Gastroesophageal sphincter (tissue), 3 donors: ENCODE measurements around the gene SLC35F1.

Experiments used
- CTCF ChIP-seq, 4 experiments: fragments of 200-600 bp in 2 of 4; fragments of 450-650 bp in 2 of 4; sonication (generic) in 1 of 4; IDR thresholded peaks; one replicate each; pipeline ENCODE4 v1.5.1; 2017 to 2019; ENCODE audit warnings: antibody characterized with exemption in 4 of 4, mild to moderate bottlenecking in 2 of 4, moderate library complexity in 2 of 4
- EP300 ChIP-seq: sonication (generic); formaldehyde crosslinking; IDR thresholded peaks from one replicate; pipeline ENCODE4 v1.6.1; 2017; ENCODE audit warnings: antibody characterized with exemption, mild to moderate bottlenecking
- POLR2A ChIP-seq, 2 donors: fragments of 450-650 bp; IDR thresholded peaks; one replicate each; pipeline ENCODE4 v1.6.1; 2017; ENCODE audit warnings: antibody characterized with exemption in 2 of 2, mild to moderate bottlenecking in 2 of 2, moderate library complexity in 1 of 2
- POLR2AphosphoS5 ChIP-seq: sonication (generic); formaldehyde crosslinking; IDR thresholded peaks from one replicate; pipeline ENCODE4 v1.6.1; 2017; ENCODE audit warnings: antibody characterized with exemption

GRCh38 chr6:118141211-118141610 lies 234.1 kb downstream of the SLC35F1 start:
- TF ChIP-seq CTCF (IDR thresholded peaks at IDR 0.05) (no peak), POLR2AphosphoS5 (no peak), POLR2A (IDR thresholded peaks at IDR 0.05) (no peak), EP300 (no peak)
